GM10248 (cell line): ENCODE data around the gene IMMP1L.

Source experiments
- CTCF ChIA-PET: fragments of 300-600 bp; sonication (Branson Sonifier 250); formaldehyde crosslinking; extraction: SDS; loops from one replicate; lab custom pipeline; 2021; ENCODE audit warnings: antibody characterized with exemption; lab: Yijun Ruan, JAX
- POLR2A ChIA-PET: fragments of 350-650 bp; sonication (Branson Sonifier 250); formaldehyde crosslinking; extraction: SDS; loops from one replicate; lab custom pipeline; 2020; ENCODE audit warnings: antibody characterized with exemption; lab: Yijun Ruan, JAX
- DNase-seq: peaks from one replicate; pipeline ENCODE4 v3.0.0; 2012; ENCODE audit errors: extremely low spot score
- CTCF ChIP-seq: IDR thresholded peaks from 2 replicates; pipeline ENCODE4 v1.5.1; 2012; ENCODE audit warnings: mild to moderate bottlenecking, low read depth; ENCODE audit errors: extremely low read depth, missing control alignments, control extremely low read depth

The IMMP1L gene

GRCh38 chr11:31419138-31419537 is 90.3 kb downstream of the IMMP1L start:
- TF ChIP-seq CTCF, result no peak
- DNase-seq, result no peak
- ChIA-PET POLR2A (interaction anchor here (0.6 kb wide), 1 partner anchor 671 kb away, joined by 9 read pairs; no protein-coding TSS in a partner anchor), CTCF (interaction anchor here (0.9 to 1.9 kb wide), 3 partner anchors 10 to 23 kb away, joined by 3 to 7 read pairs (median 4); no protein-coding TSS in a partner anchor)

GRCh38 chr11:31417816-31418215 is 91.6 kb downstream of the IMMP1L start:
- DNase-seq, result no peak
- ChIA-PET CTCF (interaction anchor here (1.1 to 1.9 kb wide), 4 partner anchors 10 to 24 kb away, joined by 3 to 7 read pairs (median 5); no protein-coding TSS in a partner anchor), POLR2A (no interaction called here)
- TF ChIP-seq CTCF, result no peak

GRCh38 chr11:31417357-31417756 is 92.1 kb downstream of the IMMP1L start:
- POLR2A ChIA-PET, result no interaction called here

GRCh38 chr11:31415435-31415834 is 94.0 kb downstream of the IMMP1L start:
- POLR2A ChIA-PET, result no interaction called here
- no peak for TF ChIP-seq CTCF
- no peak for DNase-seq
- CTCF ChIA-PET, result interaction anchor here (1.0 to 2.2 kb wide), 2 partner anchors 13 to 15 kb away, joined by 3 to 9 read pairs; no protein-coding TSS in a partner anchor

More at GRCh38 chr11:31417357-31417756, 92.1 kb downstream of the IMMP1L start:
- CTCF ChIA-PET, result interaction anchor here (1.2 to 1.9 kb wide), 4 partner anchors 9 to 350 kb away, joined by 3 to 7 read pairs (median 5); no protein-coding TSS in a partner anchor
- DNase-seq, result no peak
- TF ChIP-seq CTCF, result no peak

- TF ChIP-seq CTCF, result no peak
- POLR2A ChIA-PET, result no interaction called here
Observed at GRCh38 chr11:31414338-31414737, 95.1 kb downstream of the IMMP1L start.

GRCh38 chr11:31412946-31413345 is 96.5 kb downstream of the IMMP1L start:
- CTCF ChIA-PET, result interaction anchor here (1.9 kb wide), 1 partner anchor 10 kb away, joined by 9 read pairs; no protein-coding TSS in a partner anchor
- POLR2A ChIA-PET, result no interaction called here
- no peak for TF ChIP-seq CTCF
- DNase-seq, result no peak

More at GRCh38 chr11:31414338-31414737, 95.1 kb downstream of the IMMP1L start:
- CTCF ChIA-PET, result interaction anchor here (1.1 to 2.2 kb wide), 4 partner anchors 11 to 41 kb away, joined by 3 to 9 read pairs (median 6); no protein-coding TSS in a partner anchor
- no peak for DNase-seq
